WTC11 (cell line): ENCODE measurements around the gene DNAH14. TPM values are rescaled to one million over a fixed set of nuclear protein-coding genes. Genes with fewer than 3 reads are reported as not detected.

Source experiments
- ATAC-seq: fragments of 200-7000 bp; cut with Tn5 transposase; 2 replicates; pipeline ENCODE4 v1.10.0; 2021; ENCODE audit warnings: mild to moderate bottlenecking, moderate library complexity
- CTCF ChIA-PET: fragments of 300-600 bp; sonication (Branson Sonifier 250); formaldehyde crosslinking; loops from one replicate; lab custom pipeline; 2021; ENCODE audit warnings: antibody characterized with exemption; lab: Charles Lee
- POLR2A ChIA-PET: fragments of 350-600 bp; sonication (Branson Sonifier 250); formaldehyde crosslinking; loops from one replicate; lab custom pipeline; 2021; ENCODE audit warnings: antibody characterized with exemption; lab: Charles Lee
- DNase-seq: peaks from one replicate; pipeline ENCODE4 v3.0.0; 2021; ENCODE audit warnings: low spot score
- H3K27ac Mint-ChIP-seq: 2 replicates; pipeline ENCODE4 v1.8.0; 2021; ENCODE audit warnings: mixed read lengths
- H3K27me3 Mint-ChIP-seq: 2 replicates; pipeline ENCODE4 v1.8.0; 2021; ENCODE audit warnings: low read depth, mild to moderate bottlenecking, moderate library complexity, mixed read lengths
- H3K36me3 Mint-ChIP-seq: 2 replicates; pipeline ENCODE4 v1.8.0; 2021; ENCODE audit warnings: mixed read lengths
- H3K4me1 Mint-ChIP-seq: 2 replicates; pipeline ENCODE4 v1.8.0; 2022; ENCODE audit warnings: mixed read lengths
- H3K4me3 Mint-ChIP-seq: 2 replicates; pipeline ENCODE4 v1.8.0; 2021; ENCODE audit warnings: mild to moderate bottlenecking, moderate library complexity, mixed read lengths
- H3K9me3 Mint-ChIP-seq: 2 replicates; pipeline ENCODE4 v1.8.0; 2021; ENCODE audit warnings: mixed read lengths
- ATF2 ChIP-seq: sonication (generic); formaldehyde crosslinking; IDR thresholded peaks from 2 replicates; pipeline ENCODE4 v1.8.1; 2022; ENCODE audit warnings: low read depth, missing genetic modification reagents, borderline replicate concordance
- CTCF ChIP-seq: fragments of 200-600 bp; IDR thresholded peaks from 2 replicates; pipeline ENCODE4 v1.8.0; 2022; ENCODE audit warnings: antibody characterized with exemption
- E2F1 ChIP-seq: sonication (generic); formaldehyde crosslinking; IDR thresholded peaks from 2 replicates; pipeline ENCODE4 v1.8.0; 2022; ENCODE audit warnings: mild to moderate bottlenecking, missing genetic modification reagents
- MXD4 ChIP-seq: fragments of 250-450 bp; sonication (Bioruptor Pico); IDR thresholded peaks from 2 replicates; pipeline ENCODE4 v1.8.0; 2021; ENCODE audit warnings: mild to moderate bottlenecking, moderate library complexity, borderline replicate concordance
- NR2C2 ChIP-seq: sonication (generic); formaldehyde crosslinking; IDR thresholded peaks from 2 replicates; pipeline ENCODE4 v1.8.0; 2022; ENCODE audit warnings: mild to moderate bottlenecking, missing genetic modification reagents
- OVOL2 ChIP-seq: fragments of 250-450 bp; sonication (Bioruptor Pico); IDR thresholded peaks from 2 replicates; pipeline ENCODE4 v1.9.0; 2021; ENCODE audit warnings: mild to moderate bottlenecking, borderline replicate concordance
- SOX15 ChIP-seq: fragments of 250-450 bp; sonication (Bioruptor Pico); IDR thresholded peaks from 2 replicates; pipeline ENCODE4 v1.9.0; 2021; ENCODE audit warnings: mild to moderate bottlenecking
- ZNF138 ChIP-seq: sonication (generic); formaldehyde crosslinking; conservative IDR thresholded peaks from 2 replicates; pipeline ENCODE4 v1.8.1; 2022; ENCODE audit warnings: mild to moderate bottlenecking, moderate library complexity, missing genetic modification reagents
- ZNF396 ChIP-seq: fragments of 250-450 bp; sonication (Bioruptor Pico); IDR thresholded peaks from 2 replicates; pipeline ENCODE4 v1.8.0; 2021; ENCODE audit warnings: mild to moderate bottlenecking, moderate library complexity, borderline replicate concordance
- ZNF512 ChIP-seq: sonication (generic); formaldehyde crosslinking; IDR thresholded peaks from 2 replicates; pipeline ENCODE4 v1.8.1; 2022; ENCODE audit warnings: missing genetic modification reagents, borderline replicate concordance
- ZSCAN18 ChIP-seq: fragments of 250-450 bp; sonication (Bioruptor Pico); IDR thresholded peaks from 2 replicates; pipeline ENCODE4 v2.1.2; 2022; ENCODE audit warnings: mild to moderate bottlenecking, moderate library complexity
- total RNA-seq: library from RNA; stranded (reverse); gene quantifications from 3 replicates; pipeline ENCODE4 v1.2.3, GENCODE V29; 2021

The DNAH14 gene
- total RNA-seq, 1 experiment from 2014 or later = 34.1 TPM

- TF ChIP-seq ZNF512 (CRISPR knock-in tag) = no peak
These were observed 499.5 kb downstream of the DNAH14 start (continued) for GRCh38 chr1:225428881-225429455.

GRCh38 chr1:225430301-225430700, 500.8 kb downstream of the DNAH14 start:
- peaks cover 19% of the 10 kb centered on the region for H3K9me3 Mint-ChIP-seq
- no peak overlapping the region for H3K27ac Mint-ChIP-seq
- POLR2A ChIA-PET = no interaction called here
- TF ChIP-seq MXD4 (CRISPR knock-in tag) = no peak
- TF ChIP-seq CTCF = no peak
- no peak for TF ChIP-seq OVOL2 (CRISPR knock-in tag)
- TF ChIP-seq ZNF396 (CRISPR knock-in tag) = no peak
- TF ChIP-seq ZNF138 (CRISPR knock-in tag) = no peak
- TF ChIP-seq, all 79 proteins: peak for 0
- DNase-seq (no peak), ATAC-seq (no peak)
- Mint-ChIP-seq H3K4me3 (no peak overlapping the region; the same call in 1 of the 2 replicates), H3K27me3 (peaks cover 41% of the 10 kb centered on the region), H3K4me1 (peaks cover 30% of the 10 kb centered on the region), H3K36me3 (peaks cover 26% of the 10 kb centered on the region)
- CTCF ChIA-PET = no interaction called here

GRCh38 chr1:225431081-225431863, 501.8 kb downstream of the DNAH14 start:
- peaks cover 19% of the 10 kb centered on the region for H3K9me3 Mint-ChIP-seq
- CTCF ChIA-PET = interaction anchor here (0.6 kb wide), 1 partner anchor 1268 kb away, joined by 3 read pairs; no protein-coding TSS in a partner anchor

More at GRCh38 chr1:225431081-225431863, 501.8 kb downstream of the DNAH14 start:
- POLR2A ChIA-PET = no interaction called here
- no peak for TF ChIP-seq NR2C2 (CRISPR knock-in tag)
- TF ChIP-seq SOX15 (CRISPR knock-in tag) = no peak
- no peak for TF ChIP-seq ATF2 (CRISPR knock-in tag)
- TF ChIP-seq ZSCAN18 (CRISPR knock-in tag) = no peak
- TF ChIP-seq E2F1 (CRISPR knock-in tag) = no peak
- TF ChIP-seq ZNF396 (CRISPR knock-in tag) = no peak
- peaks cover 38% of the 10 kb centered on the region for H3K27me3 Mint-ChIP-seq
- peaks cover 21% of the 10 kb centered on the region for H3K4me1 Mint-ChIP-seq
- DNase-seq (no peak), ATAC-seq (no peak)
- no peak overlapping the region for H3K27ac Mint-ChIP-seq
- no peak overlapping the region for H3K4me3 Mint-ChIP-seq
- peaks cover 26% of the 10 kb centered on the region for H3K36me3 Mint-ChIP-seq
